B cell (primary cell): Measurements from ENCODE around the gene SCEL. TPM values are rescaled to one million over a fixed set of nuclear protein-coding genes. Genes with fewer than 3 reads are reported as not detected.

ENCODE experiments used
- ATAC-seq: fragments of 200-7000 bp; cut with Tn5 transposase; one replicate; pipeline ENCODE4 v1.10.0; 2021; ENCODE audit warnings: low read depth, mild to moderate bottlenecking, moderate number of reproducible peaks, moderate library complexity
- CTCF ChIA-PET: fragments of 350-600 bp; sonication (Branson Sonifier 250); formaldehyde crosslinking; loops from one replicate; lab custom pipeline; 2021; ENCODE audit warnings: antibody characterized with exemption, inconsistent platforms; lab: Charles Lee
- POLR2A ChIA-PET: fragments of 350-600 bp; sonication (Branson Sonifier 250); formaldehyde crosslinking; loops from one replicate; lab custom pipeline; 2021; ENCODE audit warnings: antibody characterized with exemption; lab: Charles Lee
- DNase-seq: peaks from one replicate; pipeline ENCODE4 v3.0.0; 2013
- H2AFZ ChIP-seq: 2 replicates; pipeline ENCODE4 v1.6.1; 2012; ENCODE audit warnings: mild to moderate bottlenecking, low read depth, low read length; ENCODE audit not compliant: insufficient read depth, poor library complexity, severe bottlenecking
- H3K27ac ChIP-seq, 2 donors: 1 replicate in 1 of 2; 2 replicates in 1 of 2; pipeline ENCODE4 v1.5.1; 2012 to 2013; ENCODE audit warnings: low read length in 2 of 2, mild to moderate bottlenecking in 2 of 2, moderate library complexity in 1 of 2
- H3K27me3 ChIP-seq, 4 experiments: fragments of 200-600 bp in 1 of 4; sonication (generic) in 1 of 4; replicated peaks in 1 of 4; 1 replicate in 2 of 4; 2 replicates in 2 of 4; pipeline versions ENCODE4 v1.6.1 to v1.7.0; 2013 to 2016; ENCODE audit warnings: low read length in 3 of 4, mild to moderate bottlenecking in 2 of 4, mixed read lengths in 1 of 4, moderate library complexity in 1 of 4; ENCODE audit not compliant: insufficient read depth in 4 of 4, control insufficient read depth in 3 of 4; ENCODE audit errors: control extremely low read depth in 1 of 4
- H3K36me3 ChIP-seq, 2 experiments: replicated peaks in 1 of 2; 1 replicate in 1 of 2; 2 replicates in 1 of 2; pipeline versions ENCODE4 v1.6.1 to v1.7.1; 2013; ENCODE audit warnings: low read length in 1 of 2; ENCODE audit not compliant: insufficient read depth in 2 of 2, control insufficient read depth in 1 of 2; ENCODE audit errors: control extremely low read depth in 1 of 2, extremely low read depth in 1 of 2
- H3K4me1 ChIP-seq, 2 donors: fragments of 200-600 bp in 1 of 2; sonication (generic) in 1 of 2; 1 replicate in 1 of 2; 2 replicates in 1 of 2; pipeline versions ENCODE4 v1.5.1 to v1.6.1; 2013 to 2017; ENCODE audit warnings: low read length in 2 of 2; ENCODE audit not compliant: control insufficient read depth in 2 of 2, insufficient read depth in 2 of 2
- H3K4me2 ChIP-seq: replicated peaks from 2 replicates; pipeline ENCODE3; 2012; ENCODE audit warnings: mild to moderate bottlenecking, low read depth, low read length; ENCODE audit not compliant: poor library complexity, severe bottlenecking
- H3K4me3 ChIP-seq, 5 experiments: fragments of 200-600 bp in 1 of 5; sonication (generic) in 1 of 5; 1 replicate in 3 of 5; 2 replicates in 2 of 5; pipeline versions ENCODE4 v1.5.1 to v1.7.0; 2011 to 2016; ENCODE audit warnings: low read length in 4 of 5, mild to moderate bottlenecking in 4 of 5, low read depth in 2 of 5, control low read depth in 1 of 5, moderate library complexity in 1 of 5; ENCODE audit not compliant: insufficient read depth in 1 of 5; ENCODE audit errors: control extremely low read depth in 1 of 5, extremely low read depth in 1 of 5
- H3K79me2 ChIP-seq: fragments of 200-600 bp; sonication (generic); one replicate; pipeline ENCODE4 v1.6.0; 2016; ENCODE audit warnings: low read length; ENCODE audit not compliant: control insufficient read depth, insufficient read depth
- H3K9ac ChIP-seq: fragments of 200-600 bp; sonication (generic); 2 replicates; pipeline ENCODE4 v1.6.1; 2017; ENCODE audit warnings: mild to moderate bottlenecking, low read length, moderate library complexity
- H3K9me3 ChIP-seq, 3 donors: one replicate each; pipeline versions ENCODE4 v1.6.1 to v1.7.1; 2013; ENCODE audit warnings: low read length in 2 of 3; ENCODE audit not compliant: control insufficient read depth in 2 of 3, insufficient read depth in 1 of 3; ENCODE audit errors: control extremely low read depth in 1 of 3
- H4K20me1 ChIP-seq: 2 replicates; pipeline ENCODE4 v1.6.0; 2012; ENCODE audit warnings: mild to moderate bottlenecking, low read length; ENCODE audit not compliant: insufficient read depth, control insufficient read depth, poor library complexity, severe bottlenecking
- H3K27ac Mint-ChIP-seq: one replicate; pipeline ENCODE4 v1.8.0; 2021; ENCODE audit warnings: mixed read lengths
- H3K27me3 Mint-ChIP-seq: one replicate; pipeline ENCODE4 v1.8.0; 2021; ENCODE audit warnings: mixed read lengths
- H3K4me1 Mint-ChIP-seq: one replicate; pipeline ENCODE4 v1.8.0; 2021; ENCODE audit warnings: mixed read lengths
- H3K4me3 Mint-ChIP-seq: one replicate; pipeline ENCODE4 v1.8.0; 2021; ENCODE audit warnings: mixed read lengths
- H3K9me3 Mint-ChIP-seq: one replicate; pipeline ENCODE4 v1.8.0; 2022; ENCODE audit warnings: mixed read lengths; ENCODE audit not compliant: insufficient read depth
- CTCF ChIP-seq: fragments of 200-600 bp; IDR thresholded peaks from one replicate; pipeline ENCODE4 v1.8.0; 2022; ENCODE audit warnings: antibody characterized with exemption, mild to moderate bottlenecking
- EZH2 ChIP-seq: IDR thresholded peaks from 2 replicates; pipeline ENCODE4 v1.6.1; 2012; ENCODE audit warnings: borderline replicate concordance, low read depth, mild to moderate bottlenecking, moderate library complexity, low read length; ENCODE audit not compliant: insufficient read depth, poor library complexity, severe bottlenecking
- WGBS: methylation state at CpG from one replicate; pipeline ENCODE4 v1.1.5; 2013; ENCODE audit warnings: missing lambda C conversion rate; ENCODE audit not compliant: insufficient coverage; 5-methylcytosine and 5-hydroxymethylcytosine counted together
- intact Hi-C: fragments of 100-400 bp; cut with micrococcal nuclease; formaldehyde crosslinking; loops from one replicate; pipeline ENCODE4 v1.10.0; 2022
- polyA plus RNA-seq: library from polyadenylated mRNA; depleted of rRNA; stranded (reverse); fragments of >200 nt; gene quantifications from 2 replicates; pipeline ENCODE4 v1.2.3, GENCODE V29; 2012
- total RNA-seq, 2 donors: library from RNA; stranded (reverse); fragments of 120-200 nt in 1 of 2; gene quantifications; 1 replicate in 1 of 2; 2 replicates in 1 of 2; pipeline versions ENCODE4 v1.2.3 to v1.2.4, GENCODE V29; 2013 to 2022

SCEL gene
- total and polyA plus RNA-seq, 2 donors (not counting 1 experiment from before 2014, with no cell fraction given) = not detected

GRCh38 chr13:77503398-77503797 lies 32.1 kb upstream of the SCEL start:
- H3K27ac Mint-ChIP-seq = peak overlapping the region; percentile 26

More at GRCh38 chr13:77503398-77503797, 32.1 kb upstream of the SCEL start:
- peaks cover 17% of the 10 kb centered on the region for H3K27me3 Mint-ChIP-seq
- CTCF ChIA-PET = interaction anchor here (0.9 to 4.2 kb wide), 3 partner anchors 11 to 61 kb away, joined by 3 to 37 read pairs (median 3); no protein-coding TSS in a partner anchor
- Histone ChIP-seq H3K9ac (no peak overlapping the region), H3K4me2 (peak overlapping the region; percentile 12), H4K20me1 (no peaks in the 10 kb centered on the region), H3K79me2 (no peaks in the 10 kb centered on the region), H3K36me3 (no peaks in the 10 kb centered on the region), H3K4me1 (peaks cover 23 to 27% of the 10 kb centered on the region in 2 donors), H2AFZ (no peak overlapping the region), H3K9me3 (no peaks in the 10 kb centered on the region), H3K27ac (no peak overlapping the region), H3K4me3 (no peak overlapping the region), H3K27me3 (peaks cover 0 to 20% (median 4%) of the 10 kb centered on the region in 4 experiments)
- 60% methylated on average over 1 of the region's 5 CpGs for WGBS
- H3K4me3 Mint-ChIP-seq = peak overlapping the region; percentile 41
- peaks cover 22% of the 10 kb centered on the region for H3K4me1 Mint-ChIP-seq
- intact Hi-C loops = loop anchor here (5.0 kb wide), 1 partner anchor 194 kb away; the partner anchor contains the start of gene SLAIN1
- TF ChIP-seq CTCF = no peak
- TF ChIP-seq EZH2 = no peak
- no peaks in the 10 kb centered on the region for H3K9me3 Mint-ChIP-seq
- POLR2A ChIA-PET = interaction anchor here (1.4 kb wide), 1 partner anchor 11 kb away, joined by 3 read pairs; no protein-coding TSS in a partner anchor
- DNase-seq (peak; percentile 39), ATAC-seq (no peak)
